HCT116 (cell line): Measurements from ENCODE around the gene OTOG. TPM values are rescaled to one million over a fixed set of nuclear protein-coding genes. Genes with fewer than 3 reads are reported as not detected.

Experiments
- ATAC-seq: fragments of 200-7000 bp; cut with Tn5 transposase; 2 replicates; pipeline ENCODE4 v1.9.1; 2020; ENCODE audit warnings: mild to moderate bottlenecking, moderate library complexity
- BruUV-seq: library from RNA; stranded (reverse); fragments of 400-500 nt; replicated peaks from 2 replicates; lab custom pipeline; 2021; lab: Mats Ljungman, UMichigan
- CTCF ChIA-PET: fragments of 300-600 bp; sonication (Branson Sonifier 250); formaldehyde crosslinking; loops from one replicate; lab custom pipeline; 2021; ENCODE audit warnings: antibody characterized with exemption; lab: Charles Lee
- POLR2A ChIA-PET: fragments of 300-600, 350-600 bp; sonication (Branson Sonifier 250); formaldehyde crosslinking; loops from one replicate; lab custom pipeline; 2021; ENCODE audit warnings: antibody characterized with exemption; lab: Charles Lee
- RAD21 ChIA-PET, 2 experiments: fragments of 300-600 bp; sonication (Branson Sonifier 250); formaldehyde crosslinking; loops; one replicate each; lab custom pipeline; 2023; ENCODE audit warnings: low total read pairs in 2 of 2; ENCODE audit not compliant: uncharacterized antibody in 2 of 2, unreplicated experiment in 2 of 2, low non-redundant PET in 1 of 2; lab: Charles Lee
- DNase-seq: peaks from one replicate; pipeline ENCODE4 v3.0.0-alpha.2; 2010; ENCODE audit warnings: low read depth, low spot score
- H2AFZ ChIP-seq: fragments of 200-600 bp; shearing (Covaris generic), sonication (generic); 2 replicates; pipeline ENCODE4 v1.6.1; 2017; ENCODE audit warnings: low read depth, mixed run types, mixed read lengths, antibody characterized with exemption, low read length; ENCODE audit not compliant: poor library complexity, severe bottlenecking
- H3K27ac ChIP-seq: 2 replicates; pipeline ENCODE4 v1.5.1; 2012; ENCODE audit warnings: low read depth, low read length
- H3K27me3 ChIP-seq: fragments of 200-600 bp; sonication (generic); 2 replicates; pipeline ENCODE4 v1.6.1; 2016; ENCODE audit warnings: mixed run types, low read length, mixed read lengths; ENCODE audit not compliant: insufficient read depth
- H3K36me3 ChIP-seq, 2 experiments: fragments of 200-500 bp in 1 of 2; fragments of 200-600 bp in 1 of 2; sonication (Bioruptor generic) in 1 of 2; sonication (generic) in 1 of 2; 2 replicates each; pipeline versions ENCODE4 v1.5.1 to v1.6.1; 2014 to 2016; ENCODE audit warnings: low read length in 2 of 2, inconsistent platforms in 1 of 2, mixed read lengths in 1 of 2, mixed run types in 1 of 2; ENCODE audit not compliant: insufficient read depth in 2 of 2, control insufficient read depth in 1 of 2
- H3K4me1 ChIP-seq, 2 experiments: fragments of 200-600 bp in 1 of 2; sonication (generic) in 1 of 2; 2 replicates each; pipeline versions ENCODE4 v1.5.1 to v1.6.1; 2012 to 2017; ENCODE audit warnings: low read length in 2 of 2, inconsistent platforms in 1 of 2, mild to moderate bottlenecking in 1 of 2, mixed read lengths in 1 of 2, mixed run types in 1 of 2, moderate library complexity in 1 of 2; ENCODE audit not compliant: insufficient read depth in 2 of 2, control insufficient read depth in 1 of 2
- H3K4me2 ChIP-seq: fragments of 200-600 bp; sonication (generic); 2 replicates; pipeline ENCODE4 v1.6.1; 2017; ENCODE audit warnings: mixed run types, low read length, mixed read lengths
- H3K4me3 ChIP-seq, 2 experiments: fragments of 200-600 bp in 1 of 2; sonication (generic) in 1 of 2; replicated peaks in 1 of 2; 2 replicates each; pipeline ENCODE4 v1.5.1; 2011 to 2016; ENCODE audit warnings: low read length in 2 of 2, control low read depth in 1 of 2, low read depth in 1 of 2, mild to moderate bottlenecking in 1 of 2, mixed read lengths in 1 of 2, mixed run types in 1 of 2
- H3K79me2 ChIP-seq: fragments of 200-600 bp; sonication (generic); 2 replicates; pipeline ENCODE4 v1.6.1; 2017; ENCODE audit warnings: mild to moderate bottlenecking, mixed run types, low read length, moderate library complexity, mixed read lengths; ENCODE audit not compliant: insufficient read depth
- H3K9ac ChIP-seq: fragments of 200-600 bp; sonication (generic); 2 replicates; pipeline ENCODE4 v1.6.1; 2016; ENCODE audit warnings: low read length, mixed read lengths
- H3K9me2 ChIP-seq: fragments of 200-600 bp; sonication (generic), shearing (Covaris generic); 2 replicates; pipeline ENCODE4 v1.6.1; 2017; ENCODE audit warnings: mixed run types, mild to moderate bottlenecking, moderate library complexity; ENCODE audit not compliant: insufficient read depth
- H3K9me3 ChIP-seq, 2 experiments: fragments of 200-500 bp in 1 of 2; fragments of 200-600 bp in 1 of 2; sonication (Bioruptor generic) in 1 of 2; sonication (generic) in 1 of 2; 2 replicates each; pipeline ENCODE4 v1.6.1; 2014 to 2017; ENCODE audit warnings: low read length in 2 of 2, mixed read lengths in 2 of 2, inconsistent platforms in 1 of 2, low read depth in 1 of 2, mild to moderate bottlenecking in 1 of 2, mixed run types in 1 of 2, moderate library complexity in 1 of 2; ENCODE audit not compliant: control insufficient read depth in 1 of 2, insufficient read depth in 1 of 2
- H4K20me1 ChIP-seq: fragments of 200-600 bp; sonication (generic), shearing (Covaris generic); 2 replicates; pipeline ENCODE4 v1.6.1; 2017; ENCODE audit warnings: mixed run types, mild to moderate bottlenecking, moderate library complexity; ENCODE audit not compliant: insufficient read depth
- EGR1 ChIP-seq: IDR thresholded peaks from 2 replicates; pipeline ENCODE4 v1.6.1; 2012; ENCODE audit warnings: low read depth
- ELF1 ChIP-seq: IDR thresholded peaks from 2 replicates; pipeline ENCODE4 v1.6.1; 2012; ENCODE audit warnings: low read depth, borderline replicate concordance
- EZH2 ChIP-seq: fragments of 200-600 bp; sonication (generic); IDR thresholded peaks from 2 replicates; pipeline ENCODE4 v1.6.1; 2017; ENCODE audit warnings: antibody characterized with exemption, mixed run types
- FOSL1 ChIP-seq: IDR thresholded peaks from 2 replicates; pipeline ENCODE4 v1.6.1; 2012; ENCODE audit warnings: low read depth
- JUND ChIP-seq: IDR thresholded peaks from 2 replicates; pipeline ENCODE4 v1.6.1; 2012
- POLR2A ChIP-seq: IDR thresholded peaks from 2 replicates; pipeline ENCODE4 v1.7.0; 2011; ENCODE audit warnings: borderline replicate concordance; ENCODE audit not compliant: insufficient read depth, insufficient read length; ENCODE audit errors: extremely low read depth
- POLR2AphosphoS5 ChIP-seq: IDR thresholded peaks from 2 replicates; pipeline ENCODE4 v1.6.1; 2011; ENCODE audit warnings: mild to moderate bottlenecking, low read depth, low read length, moderate library complexity
- RAD21 ChIP-seq: IDR thresholded peaks from 2 replicates; pipeline ENCODE4 v1.6.1; 2012; ENCODE audit warnings: low read depth, mild to moderate bottlenecking
- SP1 ChIP-seq: IDR thresholded peaks from 2 replicates; pipeline ENCODE4 v1.6.1; 2012; ENCODE audit warnings: low read depth
- TCF7L2 ChIP-seq: IDR thresholded peaks from 2 replicates; pipeline ENCODE4 v1.7.0; 2011; ENCODE audit warnings: borderline replicate concordance, inconsistent platforms; ENCODE audit not compliant: insufficient read depth, insufficient read length; ENCODE audit errors: extremely low read depth
- ZFX ChIP-seq: fragments of 450-650 bp; IDR thresholded peaks from 2 replicates; pipeline ENCODE4 v1.6.1; 2017
- intact Hi-C: fragments of 100-400 bp; cut with micrococcal nuclease; formaldehyde crosslinking; loops from 2 replicates; pipeline ENCODE4 v1.10.0; 2022
- total RNA-seq: library from RNA; stranded (reverse); gene quantifications from one replicate; pipeline ENCODE4 v1.2.1, GENCODE V29; 2021; ENCODE audit not compliant: unreplicated experiment
- TF ChIP-seq, protein P1 (sequence below): IDR thresholded peaks from 2 replicates; pipeline ENCODE4 v1.6.1; 2012
- TF ChIP-seq, protein P2 (sequence below): IDR thresholded peaks from 2 replicates; pipeline ENCODE4 v1.6.1; 2012
- TF ChIP-seq, protein P3 (sequence below), 3 experiments: fragments of 200-600 bp in 1 of 3; sonication (generic) in 1 of 3; IDR thresholded peaks in 2 of 3; conservative IDR thresholded peaks in 1 of 3; 2 replicates each; pipeline ENCODE4 v1.5.1; 2012 to 2017; ENCODE audit warnings: low read depth in 2 of 3, low read length in 2 of 3, antibody characterized with exemption in 1 of 3, borderline replicate concordance in 1 of 3, control low read depth in 1 of 3, mild to moderate bottlenecking in 1 of 3, mixed read lengths in 1 of 3, mixed run types in 1 of 3, moderate library complexity in 1 of 3; ENCODE audit not compliant: insufficient read depth in 1 of 3

OTOG gene
- total RNA-seq, 1 experiment from 2014 or later, result 0.07 TPM

DNA sequence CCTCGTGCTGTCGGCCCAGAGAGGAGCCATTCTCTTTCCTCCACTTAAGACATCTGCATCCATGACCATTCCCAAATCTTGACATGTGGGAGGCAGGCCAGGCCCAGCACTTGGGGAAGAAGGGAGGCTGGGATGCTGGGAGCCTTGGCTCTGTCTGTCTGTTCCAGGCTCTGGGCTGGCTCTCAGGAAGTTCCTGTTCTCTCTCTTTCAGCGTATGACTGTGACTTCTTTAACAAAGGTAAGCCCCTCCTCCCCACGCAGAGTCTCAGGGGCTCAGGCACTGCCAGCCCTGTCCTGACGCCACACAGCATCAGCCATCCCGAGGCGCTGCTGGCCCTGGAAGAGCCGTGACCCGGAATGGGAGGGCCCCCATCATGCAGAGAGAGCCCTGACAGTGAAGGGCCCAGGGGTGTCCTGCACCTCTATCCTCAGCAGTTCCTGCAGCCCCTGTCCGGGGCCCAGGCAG lies 52.4 kb downstream of the OTOG start:
- RAD21 ChIA-PET, result interaction anchor here (0.8 to 1.4 kb wide), 3 partner anchors 131 to 167 kb away, joined by 3 to 23 read pairs (median 22); no protein-coding TSS in a partner anchor
- no peak for ATAC-seq

DNA sequence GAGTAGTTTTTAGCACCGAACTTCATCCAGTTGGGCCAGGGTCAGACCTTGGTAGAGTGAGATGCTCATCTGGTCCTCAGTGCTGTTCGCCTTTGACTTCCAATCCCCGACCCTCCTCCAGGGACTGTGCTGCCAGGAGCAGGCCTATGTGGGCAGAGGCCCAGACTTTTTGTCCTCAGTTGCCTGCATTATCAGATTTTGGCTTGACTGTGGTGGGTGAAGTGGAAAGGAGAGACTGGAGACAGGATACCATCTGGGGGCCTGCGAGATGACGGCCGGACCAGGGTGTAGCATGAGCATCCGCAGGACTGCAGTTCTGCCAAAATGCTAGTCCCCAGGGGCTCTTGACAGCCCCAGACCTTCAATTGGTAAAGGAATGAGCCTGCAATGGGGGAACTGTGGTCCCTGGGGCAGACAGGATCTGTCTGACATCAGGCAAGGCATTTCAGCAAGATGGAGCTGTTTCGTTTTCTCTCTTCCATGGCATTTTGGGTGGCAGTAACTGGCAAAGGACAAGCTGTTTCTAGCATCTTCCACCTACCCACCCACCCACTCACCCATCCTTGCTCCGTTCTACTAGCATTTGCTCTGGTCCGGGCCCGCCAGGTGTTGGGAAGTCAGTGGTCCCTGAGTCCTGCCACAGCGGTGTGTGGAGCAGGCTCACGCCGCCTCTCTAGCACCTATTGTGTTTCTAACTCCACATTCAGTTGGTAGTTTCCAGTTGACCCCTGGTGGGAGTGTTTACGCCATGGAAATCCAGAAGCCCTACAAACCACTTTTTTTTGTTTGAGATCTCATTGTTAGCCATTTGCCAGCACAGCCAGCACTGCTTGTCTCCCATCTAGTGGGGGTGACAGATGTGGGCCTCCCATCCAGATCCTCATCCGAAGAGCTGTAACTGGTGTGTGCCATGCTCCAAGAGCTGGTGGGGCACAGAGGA lies 53.5 kb downstream of the OTOG start:
- Histone ChIP-seq H3K27me3 (no peaks in the 10 kb centered on the region), H3K36me3 (no peaks in the 10 kb centered on the region), H3K4me3 (no peak overlapping the region), H3K9me3 (no peaks in the 10 kb centered on the region), H3K9ac (no peak overlapping the region), H3K9me2 (no peaks in the 10 kb centered on the region), H4K20me1 (no peaks in the 10 kb centered on the region), H2AFZ (no peak overlapping the region), H3K4me1 (peaks cover 0 to 7% of the 10 kb centered on the region in 2 experiments; a peak in 2 of 4 replicates), H3K4me2 (no peak overlapping the region), H3K27ac (no peak overlapping the region), H3K79me2 (no peaks in the 10 kb centered on the region)
- no peak for ATAC-seq
- no peak for DNase-seq
- RAD21 ChIA-PET, result interaction anchor here (0.9 to 1.1 kb wide), 2 partner anchors 123 to 130 kb away, joined by 3 to 6 read pairs; no protein-coding TSS in a partner anchor
- no peak for TF ChIP-seq ELF1
- TF ChIP-seq POLR2A, result no peak
- no peak for TF ChIP-seq RAD21
- no peak for TF ChIP-seq TCF7L2
- TF ChIP-seq, protein P1, sequence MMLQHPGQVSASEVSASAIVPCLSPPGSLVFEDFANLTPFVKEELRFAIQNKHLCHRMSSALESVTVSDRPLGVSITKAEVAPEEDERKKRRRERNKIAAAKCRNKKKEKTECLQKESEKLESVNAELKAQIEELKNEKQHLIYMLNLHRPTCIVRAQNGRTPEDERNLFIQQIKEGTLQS, result no peak
- TF ChIP-seq EZH2, result no peak
- no peak for TF ChIP-seq EGR1
- TF ChIP-seq JUND, result no peak
- TF ChIP-seq FOSL1, result no peak
- no peak for TF ChIP-seq SP1
- TF ChIP-seq, protein P2, sequence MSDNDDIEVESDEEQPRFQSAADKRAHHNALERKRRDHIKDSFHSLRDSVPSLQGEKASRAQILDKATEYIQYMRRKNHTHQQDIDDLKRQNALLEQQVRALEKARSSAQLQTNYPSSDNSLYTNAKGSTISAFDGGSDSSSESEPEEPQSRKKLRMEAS, result no peak
- TF ChIP-seq POLR2AphosphoS5, result no peak
- TF ChIP-seq, protein P3, sequence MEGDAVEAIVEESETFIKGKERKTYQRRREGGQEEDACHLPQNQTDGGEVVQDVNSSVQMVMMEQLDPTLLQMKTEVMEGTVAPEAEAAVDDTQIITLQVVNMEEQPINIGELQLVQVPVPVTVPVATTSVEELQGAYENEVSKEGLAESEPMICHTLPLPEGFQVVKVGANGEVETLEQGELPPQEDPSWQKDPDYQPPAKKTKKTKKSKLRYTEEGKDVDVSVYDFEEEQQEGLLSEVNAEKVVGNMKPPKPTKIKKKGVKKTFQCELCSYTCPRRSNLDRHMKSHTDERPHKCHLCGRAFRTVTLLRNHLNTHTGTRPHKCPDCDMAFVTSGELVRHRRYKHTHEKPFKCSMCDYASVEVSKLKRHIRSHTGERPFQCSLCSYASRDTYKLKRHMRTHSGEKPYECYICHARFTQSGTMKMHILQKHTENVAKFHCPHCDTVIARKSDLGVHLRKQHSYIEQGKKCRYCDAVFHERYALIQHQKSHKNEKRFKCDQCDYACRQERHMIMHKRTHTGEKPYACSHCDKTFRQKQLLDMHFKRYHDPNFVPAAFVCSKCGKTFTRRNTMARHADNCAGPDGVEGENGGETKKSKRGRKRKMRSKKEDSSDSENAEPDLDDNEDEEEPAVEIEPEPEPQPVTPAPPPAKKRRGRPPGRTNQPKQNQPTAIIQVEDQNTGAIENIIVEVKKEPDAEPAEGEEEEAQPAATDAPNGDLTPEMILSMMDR (IDR thresholded peaks at IDR 0.05 in 2 of 3, conservative IDR thresholded peaks at IDR 0.05 in 1 of 3; ENCODE audit: borderline replicate concordance in 1 of 3, insufficient read depth in 1 of 3, low read depth in 2 of 3, low read length in 2 of 3), result no peak
- no peak for TF ChIP-seq ZFX
- CTCF ChIA-PET, result interaction anchor here (0.7 to 7.9 kb wide), 4 partner anchors 122 to 378 kb away, joined by 4 to 133 read pairs (median 5); no protein-coding TSS in a partner anchor
- intact Hi-C loops, result no loop called here
- POLR2A ChIA-PET, result no interaction called here
- no TSS peak for BruUV-seq

More for the DNA sequence above, 52.4 kb downstream of the OTOG start:
- H3K9me2 ChIP-seq, result no peaks in the 10 kb centered on the region
- POLR2A ChIA-PET, result no interaction called here
- no peak overlapping the region for H3K4me3 ChIP-seq
- no peak for DNase-seq
- BruUV-seq, result no TSS peak
- no peak overlapping the region for H3K27ac ChIP-seq
- no peaks in the 10 kb centered on the region for H3K36me3 ChIP-seq
- no peaks in the 10 kb centered on the region for H4K20me1 ChIP-seq
- CTCF ChIA-PET, result interaction anchor here (1.0 to 7.9 kb wide), 11 partner anchors 10 to 379 kb away, joined by 3 to 133 read pairs (median 5); no protein-coding TSS in a partner anchor
- H3K27me3 ChIP-seq, result no peaks in the 10 kb centered on the region
- H3K4me2 ChIP-seq, result no peak overlapping the region
- no peaks in the 10 kb centered on the region for H3K79me2 ChIP-seq
- H3K4me1 ChIP-seq, result peaks cover 0 to 7% of the 10 kb centered on the region in 2 experiments; a peak in 2 of 4 replicates
- no peak for TF ChIP-seq FOSL1
- no peak overlapping the region for H2AFZ ChIP-seq
- H3K9me3 ChIP-seq, result no peaks in the 10 kb centered on the region
- intact Hi-C loops, result loop anchor here (1.0 to 5.0 kb wide), 4 partner anchors 123 to 380 kb away; no protein-coding TSS in a partner anchor
- no peak overlapping the region for H3K9ac ChIP-seq
